Measurements from ENCODE around the gene GALNT14. TPM values are rescaled to one million over a fixed set of nuclear protein-coding genes. Genes with fewer than 3 reads are reported as not detected.

Gene GALNT14
- total and polyA plus RNA-seq, 4 experiments from 2014 or later = 0.32 TPM; not detected in 3

DNA sequence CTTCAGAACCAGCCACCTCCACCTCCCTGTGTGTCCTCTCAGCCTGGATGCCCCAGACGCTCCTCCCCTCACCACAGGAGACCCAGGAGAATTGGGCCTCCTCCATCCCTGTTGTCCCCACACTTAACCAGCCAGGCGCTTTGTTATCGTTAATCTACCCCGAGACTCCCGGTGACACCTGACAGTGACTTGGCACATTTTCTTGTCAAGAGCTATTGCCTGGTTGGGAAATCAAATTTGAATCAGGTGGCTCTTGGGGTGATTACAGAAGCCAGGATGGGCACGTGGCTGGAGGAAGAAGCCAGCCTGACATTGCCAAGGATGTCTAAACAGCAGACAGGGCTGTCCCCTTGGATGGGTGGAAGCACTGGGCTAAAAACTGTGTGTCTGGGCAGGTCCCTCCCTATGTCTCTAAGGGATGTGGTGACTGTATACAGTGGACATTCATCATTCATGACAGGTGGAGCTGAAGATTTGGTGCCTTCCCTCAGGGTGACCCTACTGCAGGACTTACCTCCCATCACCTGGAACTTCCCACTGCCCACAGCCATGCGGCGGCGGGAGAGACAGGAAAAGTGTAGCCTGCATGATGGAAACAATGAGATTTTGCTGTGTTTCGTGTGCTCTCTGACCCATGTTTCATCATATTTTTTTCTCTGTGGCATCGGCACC is 173.8 kb downstream of the GALNT14 start:
- H3K9me3 Mint-ChIP-seq = no peaks in the 10 kb centered on the region
- Histone ChIP-seq H3K27ac (ENCODE audit: low read depth, low read length) (no peak overlapping the region), H3K9me3 (ENCODE audit: control insufficient read depth in 1 of 2, low read length in 2 of 2) (no peaks in the 10 kb centered on the region), H3K4me1 (ENCODE audit: insufficient read depth, low read length) (no peaks in the 10 kb centered on the region), H3K36me3 (ENCODE audit: insufficient read depth, low read length) (no peaks in the 10 kb centered on the region), H3K27me3 (ENCODE audit: insufficient read depth, low read length) (no peaks in the 10 kb centered on the region), H3K4me3 (ENCODE audit: low read length in 2 of 2) (no peak overlapping the region)
- ChIA-PET CTCF (ENCODE audit: partially characterized antibody) (no interaction called here), POLR2A (ENCODE audit: partially characterized antibody) (no interaction called here)
- H3K27me3 Mint-ChIP-seq = peaks cover 8% of the 10 kb centered on the region in 2 donors
- no peak for DNase-seq
- no peak overlapping the region for H3K4me3 Mint-ChIP-seq
- H3K36me3 Mint-ChIP-seq = no peaks in the 10 kb centered on the region
- intact Hi-C loops (cut with micrococcal nuclease) = no loop called here
- H3K27ac Mint-ChIP-seq = no peak overlapping the region
- no peaks in the 10 kb centered on the region for H3K4me1 Mint-ChIP-seq

DNA sequence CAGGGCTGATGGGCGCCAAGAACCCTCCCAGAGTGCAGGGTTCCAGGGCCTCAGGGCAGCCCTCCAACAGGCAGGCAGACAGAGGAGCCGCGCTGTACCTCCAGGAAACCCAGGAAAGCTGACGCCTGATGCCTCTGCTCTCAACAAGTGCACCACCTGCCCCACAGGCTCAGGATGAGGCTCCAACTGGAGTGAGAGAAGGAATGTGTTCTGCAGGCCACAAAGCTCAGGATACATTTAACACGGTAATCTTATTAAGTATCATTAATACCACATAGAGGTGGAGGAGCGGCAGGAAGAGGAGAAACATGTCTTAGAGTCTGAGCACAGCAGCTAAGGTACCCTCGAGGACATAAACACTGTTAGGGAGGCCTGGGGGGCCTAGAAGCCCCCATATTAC is 175.1 kb downstream of the GALNT14 start:
- POLR2A ChIA-PET (ENCODE audit: partially characterized antibody) = no interaction called here

DNA sequence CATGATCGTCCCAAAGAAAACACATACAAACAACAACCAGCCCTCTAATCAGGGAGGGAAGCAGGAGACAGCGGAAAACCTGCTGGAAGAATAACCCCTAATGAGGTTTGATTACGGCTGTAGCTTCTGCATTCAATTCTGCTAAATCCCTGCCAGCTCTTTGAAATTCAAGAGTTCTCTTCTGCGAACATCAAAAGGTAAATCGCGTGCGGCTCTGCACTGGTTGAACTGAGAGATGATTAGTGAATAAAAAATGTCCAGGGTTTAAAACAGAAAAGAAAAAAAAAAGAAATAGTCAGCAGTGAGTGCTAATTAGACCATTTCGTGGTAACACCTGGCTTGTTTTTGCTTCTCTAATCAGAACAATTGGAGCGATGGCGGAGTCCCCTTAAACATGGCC is 178.0 kb downstream of the GALNT14 start:
- no peaks in the 10 kb centered on the region for H3K9me3 Mint-ChIP-seq
- no peak overlapping the region for H3K4me3 Mint-ChIP-seq
- peaks cover 2 to 6% of the 10 kb centered on the region in 2 donors for H3K27me3 Mint-ChIP-seq
- H3K27me3 ChIP-seq (ENCODE audit: insufficient read depth, low read length) = no peaks in the 10 kb centered on the region
- H3K4me1 ChIP-seq (ENCODE audit: insufficient read depth, low read length) = no peaks in the 10 kb centered on the region
- H3K4me3 ChIP-seq (ENCODE audit: low read length in 2 of 2) = no peak overlapping the region
- no peaks in the 10 kb centered on the region for H3K36me3 ChIP-seq (ENCODE audit: insufficient read depth, low read length)
- POLR2A ChIA-PET (ENCODE audit: partially characterized antibody) = no interaction called here
- CTCF ChIA-PET (ENCODE audit: partially characterized antibody) = no interaction called here
- no peak overlapping the region for H3K27ac Mint-ChIP-seq
- no peaks in the 10 kb centered on the region for H3K36me3 Mint-ChIP-seq
- intact Hi-C loops (cut with micrococcal nuclease) = no loop called here
- no peak overlapping the region for H3K27ac ChIP-seq (ENCODE audit: low read depth, low read length)
- no peak for DNase-seq
- no peaks in the 10 kb centered on the region for H3K4me1 Mint-ChIP-seq
- H3K9me3 ChIP-seq (ENCODE audit: control insufficient read depth in 1 of 2, low read length in 2 of 2) = no peaks in the 10 kb centered on the region

More for the DNA sequence above, 175.1 kb downstream of the GALNT14 start:
- Histone ChIP-seq H3K9me3 (ENCODE audit: control insufficient read depth in 1 of 2, low read length in 2 of 2) (no peaks in the 10 kb centered on the region), H3K4me1 (ENCODE audit: insufficient read depth, low read length) (no peaks in the 10 kb centered on the region), H3K27me3 (ENCODE audit: insufficient read depth, low read length) (no peaks in the 10 kb centered on the region), H3K4me3 (ENCODE audit: low read length in 2 of 2) (no peak overlapping the region), H3K27ac (ENCODE audit: low read depth, low read length) (no peak overlapping the region), H3K36me3 (ENCODE audit: insufficient read depth, low read length) (no peaks in the 10 kb centered on the region)
- Mint-ChIP-seq H3K27ac (peak overlapping the region in 1 of 7 donors; percentile 75), H3K36me3 (no peaks in the 10 kb centered on the region), H3K4me3 (no peak overlapping the region), H3K4me1 (no peaks in the 10 kb centered on the region), H3K9me3 (no peaks in the 10 kb centered on the region), H3K27me3 (peaks cover 8% of the 10 kb centered on the region in 2 donors)
- CTCF ChIA-PET (ENCODE audit: partially characterized antibody) = no interaction called here
- intact Hi-C loops (cut with micrococcal nuclease) = no loop called here
- no peak for DNase-seq

DNA sequence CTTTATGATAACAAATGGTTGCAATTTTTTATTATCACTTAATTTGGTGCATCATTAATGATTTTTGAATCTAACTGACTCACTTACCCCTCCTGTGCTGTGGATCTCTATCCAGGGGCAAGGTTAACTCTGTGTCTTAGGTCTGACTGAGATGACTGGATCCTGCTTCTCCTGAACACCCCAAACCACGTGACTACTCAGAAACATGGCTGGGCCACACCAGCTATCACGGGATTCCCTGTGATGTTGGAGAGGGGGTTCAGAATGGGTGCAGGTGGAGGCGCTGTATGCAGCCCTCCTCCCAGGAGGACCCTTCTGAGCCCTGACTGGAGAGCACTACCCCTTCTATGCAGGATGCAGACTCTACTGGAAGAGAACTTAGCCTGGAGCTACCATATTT is 178.6 kb downstream of the GALNT14 start:
- ChIA-PET POLR2A (ENCODE audit: partially characterized antibody) (no interaction called here), CTCF (ENCODE audit: partially characterized antibody) (no interaction called here)
- Mint-ChIP-seq H3K4me1 (no peaks in the 10 kb centered on the region), H3K9me3 (no peaks in the 10 kb centered on the region), H3K4me3 (no peak overlapping the region), H3K27me3 (peaks cover 2 to 6% of the 10 kb centered on the region in 2 donors), H3K27ac (no peak overlapping the region), H3K36me3 (no peaks in the 10 kb centered on the region)
- H3K4me1 ChIP-seq (ENCODE audit: insufficient read depth, low read length) = no peaks in the 10 kb centered on the region
- no peaks in the 10 kb centered on the region for H3K9me3 ChIP-seq (ENCODE audit: control insufficient read depth in 1 of 2, low read length in 2 of 2)
- no peaks in the 10 kb centered on the region for H3K27me3 ChIP-seq (ENCODE audit: insufficient read depth, low read length)
- H3K36me3 ChIP-seq (ENCODE audit: insufficient read depth, low read length) = no peaks in the 10 kb centered on the region
- no peak overlapping the region for H3K27ac ChIP-seq (ENCODE audit: low read depth, low read length)
- no peak for DNase-seq
- no peak overlapping the region for H3K4me3 ChIP-seq (ENCODE audit: low read length in 2 of 2)
- intact Hi-C loops (cut with micrococcal nuclease) = no loop called here

DNA sequence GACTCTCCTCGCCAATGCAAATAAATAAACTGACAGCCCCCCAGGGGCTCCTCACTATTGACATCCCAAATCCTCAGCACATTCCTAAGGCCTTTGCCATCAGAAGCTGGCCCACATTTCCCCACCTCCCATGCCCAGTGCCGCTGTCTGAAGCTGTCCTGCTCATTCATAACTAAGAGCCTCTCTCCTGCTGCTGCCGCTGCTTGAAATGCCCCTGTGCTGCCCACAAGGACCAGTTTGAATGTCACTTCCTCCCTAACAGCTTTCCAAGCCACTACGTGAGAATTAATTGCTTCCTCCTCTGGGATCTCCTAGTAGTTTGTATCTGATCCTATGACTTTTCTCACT is 179.3 kb downstream of the GALNT14 start:
- Mint-ChIP-seq H3K4me3 (no peak overlapping the region), H3K27me3 (peaks cover 2 to 4% of the 10 kb centered on the region in 2 donors), H3K27ac (no peak overlapping the region), H3K36me3 (no peaks in the 10 kb centered on the region), H3K4me1 (no peaks in the 10 kb centered on the region), H3K9me3 (no peaks in the 10 kb centered on the region)
- no peaks in the 10 kb centered on the region for H3K9me3 ChIP-seq (ENCODE audit: control insufficient read depth in 1 of 2, low read length in 2 of 2)
- H3K27me3 ChIP-seq (ENCODE audit: insufficient read depth, low read length) = no peaks in the 10 kb centered on the region
- no peak overlapping the region for H3K27ac ChIP-seq (ENCODE audit: low read depth, low read length)
- intact Hi-C loops (cut with micrococcal nuclease) = no loop called here
- no peak for DNase-seq
- CTCF ChIA-PET (ENCODE audit: partially characterized antibody) = interaction anchor here (0.6 kb wide), 1 partner anchor 926 kb away, joined by 3 read pairs; no protein-coding TSS in a partner anchor
- H3K4me3 ChIP-seq (ENCODE audit: low read length in 2 of 2) = no peak overlapping the region
- no peaks in the 10 kb centered on the region for H3K36me3 ChIP-seq (ENCODE audit: insufficient read depth, low read length)
- H3K4me1 ChIP-seq (ENCODE audit: insufficient read depth, low read length) = no peaks in the 10 kb centered on the region
- POLR2A ChIA-PET (ENCODE audit: partially characterized antibody) = no interaction called here

DNA sequence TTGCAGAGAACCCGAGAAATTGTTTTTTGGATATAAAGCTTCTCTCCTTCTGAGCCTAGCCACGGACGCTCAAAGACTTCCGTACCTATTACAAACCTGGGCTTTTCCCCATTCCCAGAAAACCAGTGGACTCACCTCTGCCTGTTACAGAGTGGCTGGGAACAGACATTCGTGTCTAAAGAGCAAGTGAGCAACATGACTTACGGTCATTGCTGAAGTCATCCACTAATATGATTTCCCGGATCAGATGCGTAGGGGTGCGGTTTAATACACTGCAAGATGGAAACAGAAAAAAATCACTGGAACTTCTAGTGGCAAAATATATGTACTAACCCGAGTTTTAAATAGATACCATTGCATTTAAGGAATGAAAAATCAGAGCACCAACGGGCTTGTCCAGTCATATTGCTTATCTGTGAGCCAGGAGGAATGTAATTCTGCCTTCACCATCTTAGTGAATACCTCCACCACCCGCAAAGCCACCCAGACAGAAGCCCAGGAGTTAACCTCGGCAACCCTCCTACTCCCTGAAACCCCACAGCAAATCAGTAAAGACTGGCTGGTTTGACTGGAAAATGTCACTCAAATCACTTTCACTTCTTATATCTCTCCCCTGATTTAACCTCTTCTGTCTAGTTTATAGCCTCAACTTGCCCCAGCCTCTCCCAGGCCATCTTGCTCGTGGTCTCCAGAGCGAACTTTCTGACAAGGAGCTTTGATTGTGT is 179.9 kb downstream of the GALNT14 start:
- Mint-ChIP-seq H3K4me3 (no peak overlapping the region), H3K9me3 (no peaks in the 10 kb centered on the region), H3K4me1 (no peaks in the 10 kb centered on the region), H3K36me3 (no peaks in the 10 kb centered on the region), H3K27ac (no peak overlapping the region), H3K27me3 (peaks cover 0 to 2% of the 10 kb centered on the region in 2 donors)
- H3K9me3 ChIP-seq (ENCODE audit: control insufficient read depth in 1 of 2, low read length in 2 of 2) = no peaks in the 10 kb centered on the region
- intact Hi-C loops (cut with micrococcal nuclease) = no loop called here
- ChIA-PET POLR2A (ENCODE audit: partially characterized antibody) (no interaction called here), CTCF (ENCODE audit: partially characterized antibody) (interaction anchor here (0.6 kb wide), 1 partner anchor 925 kb away, joined by 3 read pairs; no protein-coding TSS in a partner anchor)
- DNase-seq = no peak
- H3K27me3 ChIP-seq (ENCODE audit: insufficient read depth, low read length) = no peaks in the 10 kb centered on the region
- no peaks in the 10 kb centered on the region for H3K4me1 ChIP-seq (ENCODE audit: insufficient read depth, low read length)
- no peaks in the 10 kb centered on the region for H3K36me3 ChIP-seq (ENCODE audit: insufficient read depth, low read length)
- no peak overlapping the region for H3K27ac ChIP-seq (ENCODE audit: low read depth, low read length)
- no peak overlapping the region for H3K4me3 ChIP-seq (ENCODE audit: low read length in 2 of 2)

DNA sequence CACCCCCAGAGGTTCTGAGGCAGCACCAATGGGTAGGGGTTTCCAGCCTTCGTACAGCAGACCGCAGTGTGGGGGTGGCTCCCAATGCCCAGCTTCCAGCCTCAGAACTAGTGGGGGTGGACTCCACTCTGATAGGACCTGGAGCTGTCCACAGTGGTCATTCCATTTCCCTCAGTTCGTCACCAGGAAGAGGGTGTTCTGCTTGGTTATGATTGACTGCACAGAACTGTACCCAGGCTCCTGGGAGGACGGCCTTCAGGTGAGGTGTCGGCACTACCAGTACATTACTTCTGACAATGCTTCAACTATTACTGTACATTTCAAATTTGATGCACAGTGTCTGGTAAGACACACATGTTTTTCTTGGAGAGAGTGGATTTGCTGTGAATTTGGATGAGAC is 180.6 kb downstream of the GALNT14 start:
- no peak for DNase-seq

More for the DNA sequence above, 180.6 kb downstream of the GALNT14 start:
- H3K4me3 ChIP-seq (ENCODE audit: low read length in 2 of 2) = no peak overlapping the region
- intact Hi-C loops (cut with micrococcal nuclease) = no loop called here
- Mint-ChIP-seq H3K27me3 (peaks cover 0 to 2% of the 10 kb centered on the region in 2 donors), H3K4me3 (no peak overlapping the region), H3K27ac (no peak overlapping the region), H3K4me1 (no peaks in the 10 kb centered on the region), H3K9me3 (no peaks in the 10 kb centered on the region), H3K36me3 (no peaks in the 10 kb centered on the region)
- H3K9me3 ChIP-seq (ENCODE audit: control insufficient read depth in 1 of 2, low read length in 2 of 2) = no peaks in the 10 kb centered on the region
- H3K27me3 ChIP-seq (ENCODE audit: insufficient read depth, low read length) = no peaks in the 10 kb centered on the region
- POLR2A ChIA-PET (ENCODE audit: partially characterized antibody) = no interaction called here
- H3K27ac ChIP-seq (ENCODE audit: low read depth, low read length) = no peak overlapping the region
- no peaks in the 10 kb centered on the region for H3K4me1 ChIP-seq (ENCODE audit: insufficient read depth, low read length)
- no peaks in the 10 kb centered on the region for H3K36me3 ChIP-seq (ENCODE audit: insufficient read depth, low read length)
- CTCF ChIA-PET (ENCODE audit: partially characterized antibody) = no interaction called here
